Measurements from ENCODE around the gene POLR3E.

The POLR3E gene

GRCh38 chr16:22372882-22373661, 75.9 kb downstream of the POLR3E start:
- DNase-seq (ENCODE audit: low spot score) (no peak), ATAC-seq (ENCODE audit: low read depth) (no peak)
- TF ChIP-seq CTCF (IDR thresholded peaks at IDR 0.05; ENCODE audit: poor library complexity, severe bottlenecking) = no peak
- H3K9me3 ChIP-seq (ENCODE audit: severe bottlenecking) = no peaks in the 10 kb centered on the region
- no peaks in the 10 kb centered on the region for H3K27me3 ChIP-seq (ENCODE audit: insufficient read depth, poor library complexity, severe bottlenecking)
- peaks cover 41% of the 10 kb centered on the region for H3K4me1 ChIP-seq (ENCODE audit: insufficient read depth, poor library complexity, severe bottlenecking)
- H3K27ac ChIP-seq (ENCODE audit: poor library complexity, severe bottlenecking) = peak overlapping the region; percentile 52
- peaks cover 40% of the 10 kb centered on the region for H3K36me3 ChIP-seq (ENCODE audit: low read depth)
- H3K4me3 ChIP-seq (ENCODE audit: severe bottlenecking) = peak overlapping the region; percentile 81

- H3K4me1 ChIP-seq (ENCODE audit: insufficient read depth, poor library complexity, severe bottlenecking) = peaks cover 34% of the 10 kb centered on the region
- peak overlapping the region; percentile 52 for H3K27ac ChIP-seq (ENCODE audit: poor library complexity, severe bottlenecking)
- H3K27me3 ChIP-seq (ENCODE audit: insufficient read depth, poor library complexity, severe bottlenecking) = no peaks in the 10 kb centered on the region
- ATAC-seq (ENCODE audit: low read depth) (peak; percentile 23; the same call in 2 of the 3 replicates), DNase-seq (ENCODE audit: low spot score) (no peak)
- H3K36me3 ChIP-seq (ENCODE audit: low read depth) = peaks cover 37% of the 10 kb centered on the region
- TF ChIP-seq CTCF (IDR thresholded peaks at IDR 0.05; ENCODE audit: poor library complexity, severe bottlenecking) = no peak
- peak overlapping the region; percentile 81 for H3K4me3 ChIP-seq (ENCODE audit: severe bottlenecking)
- H3K9me3 ChIP-seq (ENCODE audit: severe bottlenecking) = no peaks in the 10 kb centered on the region
Observed at GRCh38 chr16:22373662-22374310, 76.6 kb downstream of the POLR3E start.

GRCh38 chr16:22374311-22375116, 77.3 kb downstream of the POLR3E start, which contains the start of gene CDR2:
TSS of gene CDR2 (minus strand) at chr16:22374619. CDS start at chr16:22374309, 310 bp downstream.
- Histone ChIP-seq H3K27me3 (ENCODE audit: insufficient read depth, poor library complexity, severe bottlenecking) (no peaks in the 10 kb centered on the region), H3K36me3 (ENCODE audit: low read depth) (peaks cover 32% of the 10 kb centered on the region), H3K27ac (ENCODE audit: poor library complexity, severe bottlenecking) (peak within 1 kb of the TSS; percentile 52), H3K4me1 (ENCODE audit: insufficient read depth, poor library complexity, severe bottlenecking) (peaks cover 26% of the 10 kb centered on the region), H3K4me3 (ENCODE audit: severe bottlenecking) (peak within 1 kb of the TSS; percentile 81), H3K9me3 (ENCODE audit: severe bottlenecking) (no peaks in the 10 kb centered on the region)
- TF ChIP-seq CTCF (IDR thresholded peaks at IDR 0.05; ENCODE audit: poor library complexity, severe bottlenecking) = no peak
- ATAC-seq (ENCODE audit: low read depth) (peak; percentile 89), DNase-seq (ENCODE audit: low spot score) (peak; percentile 97)

- DNase-seq (ENCODE audit: low spot score) (no peak), ATAC-seq (ENCODE audit: low read depth) (no peak)
- no peaks in the 10 kb centered on the region for H3K9me3 ChIP-seq (ENCODE audit: severe bottlenecking)
- peaks cover 24% of the 10 kb centered on the region for H3K36me3 ChIP-seq (ENCODE audit: low read depth)
- no peaks in the 10 kb centered on the region for H3K27me3 ChIP-seq (ENCODE audit: insufficient read depth, poor library complexity, severe bottlenecking)
- peak overlapping the region; percentile 52 for H3K27ac ChIP-seq (ENCODE audit: poor library complexity, severe bottlenecking)
- peaks cover 18% of the 10 kb centered on the region for H3K4me1 ChIP-seq (ENCODE audit: insufficient read depth, poor library complexity, severe bottlenecking)
- no peak for TF ChIP-seq CTCF (IDR thresholded peaks at IDR 0.05; ENCODE audit: poor library complexity, severe bottlenecking)
- peak overlapping the region; percentile 81 for H3K4me3 ChIP-seq (ENCODE audit: severe bottlenecking)
Observed at GRCh38 chr16:22375117-22375962, 78.1 kb downstream of the POLR3E start.

All from RWPE2 (cell line).